ENCODE data around the gene CHD1L.
"Not testable (repeated sequence)": the region's sequence is repeated elsewhere in the genome, so short reads cannot be mapped to it uniquely, and the experiment has no call there.

Gene CHD1L

GRCh38 chr1:147242449-147243227 is at the start of gene CHD1L:
Gene CHD1L, plus strand, starts transcription at chr1:147242684. Its CDS starts 20 bp downstream, at chr1:147242704.
- DNase-seq (ENCODE audit: low spot score), result peak; percentile 98

GRCh38 chr1:147197324-147197723 is 45.2 kb upstream of the CHD1L start:
- DNase-seq (ENCODE audit: low spot score), result not testable (repeated sequence)

- no peak for DNase-seq (ENCODE audit: low spot score)
Measured at GRCh38 chr1:147201276-147201675, 41.2 kb upstream of the CHD1L start.

DNA sequence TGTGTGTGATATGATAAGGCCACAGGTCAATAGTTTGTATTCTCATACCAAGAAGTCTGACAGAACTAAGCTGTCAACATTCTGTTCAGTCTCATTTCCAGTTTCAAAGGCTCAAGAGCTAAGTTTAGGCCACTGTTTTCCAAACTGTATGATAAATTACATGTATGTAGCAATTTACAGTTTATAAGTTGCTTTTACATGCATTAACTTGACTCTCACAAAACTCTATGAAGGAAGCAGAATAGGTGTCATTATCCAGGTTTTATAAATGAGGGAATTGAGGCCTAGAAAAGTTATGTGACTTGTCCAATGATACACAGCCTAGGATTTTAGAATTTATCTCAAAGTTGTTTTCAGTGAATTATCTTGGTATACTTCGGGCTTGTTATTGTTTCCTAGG is 40.7 kb upstream of the CHD1L start:
- no peak for DNase-seq (ENCODE audit: low spot score)

GRCh38 chr1:147202576-147202975 is 39.9 kb upstream of the CHD1L start:
- DNase-seq (ENCODE audit: low spot score), result no peak

DNA sequence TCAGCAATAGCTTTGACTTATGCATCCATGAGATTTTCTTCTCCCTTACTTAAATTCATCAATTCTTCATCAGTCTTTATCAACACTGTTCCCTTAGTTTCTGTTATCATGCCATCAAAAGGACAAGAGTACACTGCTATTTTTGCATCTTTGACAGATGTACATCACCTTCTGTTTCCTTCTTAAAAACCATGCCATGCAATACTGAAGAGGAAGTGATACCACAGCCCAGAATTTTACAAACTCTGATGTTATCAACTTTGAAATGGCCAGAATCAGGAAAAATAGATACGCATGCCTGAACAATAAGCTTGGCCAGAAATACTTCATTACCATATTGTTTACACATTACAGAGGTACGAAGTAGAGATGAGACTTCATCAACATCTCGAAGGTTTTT is 38.4 kb upstream of the CHD1L start:
- peak; percentile 33 for DNase-seq (ENCODE audit: low spot score)

DNA sequence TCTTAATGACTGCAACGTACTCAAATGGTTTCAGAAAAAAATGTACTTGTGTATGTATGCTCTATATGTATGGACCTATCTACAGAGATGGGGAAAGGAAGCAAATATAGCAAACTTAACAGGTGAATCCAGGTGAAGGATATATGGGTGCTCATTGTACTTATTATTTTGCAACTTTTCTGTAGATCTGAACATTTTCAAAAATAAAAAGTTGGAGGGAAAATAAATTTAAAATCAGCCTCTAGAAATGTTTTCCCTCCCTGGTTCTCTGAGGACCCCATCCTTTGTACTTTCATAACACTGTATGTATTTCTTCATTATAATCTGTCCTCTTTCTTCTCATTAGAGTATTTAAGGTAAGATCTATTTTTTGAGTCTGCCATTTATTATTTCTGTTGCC is 35.3 kb upstream of the CHD1L start:
- no peak for DNase-seq (ENCODE audit: low spot score)

DNA sequence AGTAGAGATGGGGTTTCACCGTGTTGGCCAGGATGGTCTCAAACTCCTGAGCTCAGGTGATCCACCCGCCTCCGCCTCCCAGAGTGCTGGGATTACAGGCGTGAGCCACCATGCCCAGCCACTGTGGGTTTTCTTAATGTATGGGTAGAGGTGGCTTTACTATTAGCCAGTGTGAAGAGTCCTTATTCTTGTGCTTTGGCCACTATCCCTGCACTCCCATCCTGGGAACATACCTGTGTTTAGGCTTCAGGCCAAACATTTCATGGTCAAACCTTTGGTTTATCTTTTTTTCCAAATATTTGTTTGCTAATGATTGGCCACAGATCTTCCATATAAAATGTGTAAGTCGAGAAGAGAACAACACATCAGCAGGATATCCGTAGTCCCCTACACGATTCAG is 33.9 kb upstream of the CHD1L start:
- DNase-seq (ENCODE audit: low spot score), result no peak

DNA sequence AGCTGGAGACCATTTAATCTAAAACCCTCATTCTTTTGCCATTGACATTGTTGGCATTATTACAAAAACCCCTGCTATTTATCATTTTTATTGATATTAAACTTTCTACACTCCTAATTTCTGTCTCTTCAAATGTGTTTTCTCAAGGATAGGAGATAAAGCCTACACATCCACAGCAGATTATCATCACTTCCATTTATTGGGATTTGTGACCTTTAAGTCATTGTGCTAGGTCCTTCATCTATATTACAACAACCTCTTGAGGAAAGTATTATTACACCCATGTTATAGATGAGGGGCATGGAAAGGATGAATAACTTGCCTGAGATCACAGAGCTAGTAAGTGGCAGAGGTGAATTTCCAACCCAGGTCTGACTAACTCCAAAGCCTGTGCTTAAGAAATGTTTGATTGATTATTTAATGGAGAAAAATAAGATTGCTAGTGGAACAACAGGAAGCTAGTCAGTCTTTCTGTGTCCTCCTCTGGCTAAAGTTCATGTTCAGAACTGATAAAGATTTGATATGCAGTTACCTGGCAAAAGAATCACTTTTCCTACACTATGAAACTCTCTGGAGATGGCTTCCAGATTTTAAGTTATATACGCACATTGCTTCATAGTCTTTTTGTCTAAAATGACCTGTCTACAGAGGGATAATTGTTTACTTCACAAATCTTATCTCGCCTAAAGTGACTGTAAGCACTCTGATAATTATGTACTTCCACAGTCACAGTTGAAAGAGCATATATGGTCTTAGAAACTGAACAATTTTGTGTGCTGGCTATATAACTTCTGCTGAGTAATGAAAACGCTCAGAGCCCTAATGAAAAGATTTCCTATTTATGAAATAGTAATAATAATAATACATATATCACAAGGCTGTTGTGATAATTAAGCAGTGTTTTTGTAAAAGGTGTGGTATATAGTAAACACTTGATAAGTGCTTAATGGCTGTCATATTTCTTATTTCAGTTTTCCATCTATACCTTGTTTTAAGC is 32.4 kb upstream of the CHD1L start:
- no peak for DNase-seq (ENCODE audit: low spot score)

GRCh38 chr1:147210987-147211386 is 31.5 kb upstream of the CHD1L start:
- DNase-seq (ENCODE audit: low spot score), result no peak

- DNase-seq (ENCODE audit: low spot score), result no peak
Measured at GRCh38 chr1:147211577-147211976, 30.9 kb upstream of the CHD1L start.

DNA sequence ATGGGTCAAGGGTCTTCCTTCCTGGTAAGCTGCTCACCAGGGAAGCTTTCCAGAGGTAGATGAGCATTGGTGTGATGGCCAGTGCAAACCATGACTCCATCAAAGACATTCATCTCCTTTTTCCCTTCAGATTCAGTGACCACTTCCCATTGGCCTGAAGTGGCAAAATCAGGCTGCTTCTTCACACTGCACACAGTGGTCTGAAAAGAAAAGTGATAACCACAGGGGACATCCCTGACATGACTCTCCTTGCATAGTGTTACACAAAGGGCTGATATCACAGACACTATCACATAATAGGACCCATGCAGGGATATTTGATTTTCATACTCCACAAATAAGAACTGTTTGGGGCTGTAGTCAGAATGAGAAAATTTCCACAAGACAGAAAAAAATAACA is 29.2 kb upstream of the CHD1L start:
- no peak for DNase-seq (ENCODE audit: low spot score)

- DNase-seq (ENCODE audit: low spot score), result no peak
Measured at GRCh38 chr1:147214325-147214724, 28.2 kb upstream of the CHD1L start.

DNA sequence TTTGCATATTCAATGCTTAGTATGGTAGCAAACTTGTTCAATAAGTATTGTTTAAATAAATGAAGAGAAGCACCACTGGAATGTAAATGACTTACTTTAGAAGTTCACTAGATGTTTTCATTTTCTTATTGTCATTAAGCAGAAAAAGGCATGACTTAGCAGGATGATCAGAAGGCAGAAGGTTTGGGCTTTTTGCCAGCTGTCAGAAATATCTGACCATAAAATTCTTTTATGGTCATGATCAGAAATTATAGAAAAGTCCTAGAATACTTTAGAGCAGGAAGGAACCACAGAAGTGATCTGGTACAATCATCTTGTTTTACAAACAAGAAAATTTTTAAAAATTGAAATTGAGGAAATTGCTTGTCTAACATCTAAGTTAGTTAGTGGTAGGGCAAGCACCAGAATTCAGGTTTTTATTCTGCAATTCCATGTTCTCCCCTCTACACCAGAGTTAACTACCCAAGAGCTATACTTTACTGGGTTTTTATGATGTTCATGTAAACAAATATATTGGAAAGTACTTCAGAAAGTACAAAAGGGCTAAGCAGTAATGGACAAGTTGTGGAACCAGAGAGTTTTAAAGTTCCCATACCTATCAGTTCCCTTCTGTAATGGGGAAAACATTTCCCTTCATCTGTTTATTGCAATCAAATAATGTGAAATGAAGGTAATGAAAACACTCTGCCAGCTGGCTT is 27.5 kb upstream of the CHD1L start:
- no peak for DNase-seq (ENCODE audit: low spot score)

DNA sequence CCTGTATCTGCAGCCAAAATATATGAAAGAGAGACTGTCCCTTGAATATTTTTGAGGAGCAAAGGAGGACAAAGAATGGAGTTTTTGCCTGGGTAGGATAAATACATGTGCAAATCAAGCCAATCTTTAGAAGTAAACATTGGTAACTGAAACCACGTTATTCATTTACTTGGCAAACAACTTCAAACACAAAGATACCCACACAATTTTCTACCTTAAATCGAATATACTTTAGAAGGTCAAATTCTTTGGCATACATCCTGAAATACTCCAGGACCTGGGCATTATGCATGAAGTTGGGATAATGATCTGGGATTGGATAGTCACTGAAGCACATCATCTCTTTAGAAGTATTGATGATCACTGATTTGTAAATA is 27.0 kb upstream of the CHD1L start:
- DNase-seq (ENCODE audit: low spot score), result no peak

DNA sequence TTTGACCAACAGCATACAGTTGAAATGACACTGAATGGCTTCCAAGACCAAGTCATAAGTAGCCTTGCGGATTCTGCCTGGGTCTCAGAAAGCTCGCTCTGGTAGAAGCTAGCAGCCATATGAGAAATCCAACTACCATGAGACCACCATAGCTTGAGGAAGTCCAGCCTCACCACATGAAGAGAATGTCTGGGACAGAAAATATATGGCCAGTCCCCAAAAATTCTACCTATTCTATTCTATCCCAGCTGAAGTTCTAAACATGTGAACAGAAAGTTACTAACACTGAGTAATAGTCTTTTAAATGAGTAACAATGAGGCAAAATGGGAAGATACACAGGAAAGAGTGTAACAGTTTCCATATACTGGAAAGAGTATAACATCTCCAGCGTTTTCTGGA is 26.4 kb upstream of the CHD1L start:
- DNase-seq (ENCODE audit: low spot score), result no peak

GRCh38 chr1:147217141-147217540 is 25.3 kb upstream of the CHD1L start:
- DNase-seq (ENCODE audit: low spot score), result no peak

DNA sequence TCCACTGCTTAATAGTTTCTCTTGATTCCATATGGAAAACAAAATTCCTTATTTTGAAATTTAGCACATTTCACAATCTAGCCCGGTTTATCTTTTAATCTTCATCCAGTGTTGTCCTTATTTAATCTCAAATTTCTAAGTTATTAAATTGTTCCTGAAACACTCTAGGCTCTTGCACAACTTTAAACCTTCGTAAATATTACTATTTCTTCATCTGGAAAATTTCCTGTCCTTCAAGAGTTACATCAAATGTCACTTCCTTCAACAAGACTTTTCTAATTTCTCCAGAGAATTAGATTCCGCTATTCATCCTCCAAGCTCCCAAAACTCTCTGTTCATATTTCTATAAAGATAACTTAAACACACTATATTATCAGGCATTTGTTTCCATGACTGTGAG is 23.9 kb upstream of the CHD1L start:
- no peak for DNase-seq (ENCODE audit: low spot score)

DNA sequence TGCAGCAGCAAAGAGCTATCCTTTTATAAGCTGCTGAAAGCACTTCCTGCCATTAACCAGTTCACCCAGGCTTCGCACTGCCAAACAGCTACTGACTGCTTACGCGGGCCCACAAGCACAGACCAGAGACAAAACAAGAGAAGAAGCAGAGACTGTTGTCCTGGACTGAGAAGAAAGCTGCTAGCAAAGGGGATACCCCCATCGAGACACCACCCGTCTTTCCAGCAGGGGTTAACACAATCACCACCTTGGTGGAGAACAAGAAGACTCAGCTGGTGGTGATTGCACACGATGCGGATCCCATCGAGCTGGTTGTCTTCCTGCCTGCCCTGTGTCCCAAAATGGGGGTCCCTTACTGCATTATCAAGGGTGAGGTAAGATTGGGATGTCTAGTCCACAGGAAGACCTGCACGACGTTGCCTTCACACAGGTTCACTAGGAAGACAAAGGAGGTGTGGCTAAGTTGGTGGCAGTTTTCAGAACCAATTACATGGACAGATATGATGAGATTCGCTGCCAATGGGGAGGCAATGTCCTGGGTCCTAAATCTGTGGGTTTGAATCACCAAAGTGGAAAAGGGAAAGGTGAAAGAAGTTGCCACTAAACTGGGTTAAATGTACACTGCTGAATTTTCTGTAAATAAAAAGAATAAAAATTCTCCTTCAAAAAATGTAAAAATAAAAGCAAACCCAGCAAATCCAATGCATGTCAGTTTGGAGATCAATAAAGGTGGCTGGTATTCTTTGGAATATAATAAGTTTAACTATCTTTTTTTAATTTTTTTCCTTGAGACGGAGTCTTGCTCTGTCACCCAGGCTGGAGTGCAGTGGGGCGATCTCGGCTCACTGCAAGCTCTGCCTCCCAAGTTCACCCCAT is 18.5 kb upstream of the CHD1L start:
- DNase-seq (ENCODE audit: low spot score), result no peak

DNA sequence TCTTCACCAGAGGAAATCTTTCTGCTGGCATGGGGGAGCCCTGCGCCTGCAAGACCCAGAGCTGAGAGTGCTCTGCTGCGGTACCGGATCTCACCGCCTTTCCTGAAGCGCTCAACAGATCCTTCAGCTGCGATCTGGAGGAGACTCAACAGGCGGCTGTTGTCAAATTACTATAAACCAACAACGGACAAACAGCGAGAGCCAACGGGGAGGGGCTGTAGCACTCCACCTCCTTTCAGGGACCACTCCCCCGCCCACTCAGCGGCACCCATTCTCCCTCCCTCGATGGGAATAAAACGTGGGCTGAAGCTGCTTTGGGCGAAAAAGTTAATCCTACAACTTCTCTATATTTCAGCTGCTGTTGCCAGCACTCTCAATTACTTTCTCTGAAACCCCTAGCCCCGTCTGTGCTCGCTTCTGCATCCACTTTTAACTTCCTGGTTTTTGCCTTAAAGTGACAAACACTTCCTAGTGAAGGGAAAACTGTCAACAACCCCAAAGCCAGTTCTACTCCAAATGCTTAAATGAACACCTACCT is 17.2 kb upstream of the CHD1L start, which contains the start of gene FMO5:
FMO5 (minus strand) TSS at position 147 of the 538 bp plus-strand sequence. CDS start 310 bp downstream, outside the sequence.
- peak; percentile 74 for DNase-seq (ENCODE audit: low spot score)

DNA sequence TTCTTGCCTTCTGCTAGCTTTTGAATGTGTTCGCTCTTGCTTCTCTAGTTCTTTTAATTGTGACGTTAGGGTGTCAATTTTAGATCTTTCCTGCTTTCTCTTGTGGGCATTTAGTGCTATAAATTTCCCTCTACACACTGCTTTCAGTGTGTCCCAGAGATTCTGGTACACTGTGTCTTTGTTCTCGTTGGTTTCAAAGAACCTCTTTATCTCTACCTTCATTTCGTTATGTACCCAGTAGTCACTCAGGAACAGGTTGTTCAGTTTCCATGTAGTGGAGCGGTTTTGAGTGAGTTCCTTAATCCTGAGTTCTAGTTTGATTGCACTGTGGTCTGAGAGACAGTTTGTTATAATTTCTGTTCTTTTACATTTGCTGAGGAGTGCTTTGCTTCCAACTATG is 11.5 kb upstream of the CHD1L start:
- not testable (repeated sequence) for DNase-seq (ENCODE audit: low spot score)

All from NAMALWA (cell line).